Measurements from ENCODE around the gene FAM209B.

FAM209B gene

DNA sequence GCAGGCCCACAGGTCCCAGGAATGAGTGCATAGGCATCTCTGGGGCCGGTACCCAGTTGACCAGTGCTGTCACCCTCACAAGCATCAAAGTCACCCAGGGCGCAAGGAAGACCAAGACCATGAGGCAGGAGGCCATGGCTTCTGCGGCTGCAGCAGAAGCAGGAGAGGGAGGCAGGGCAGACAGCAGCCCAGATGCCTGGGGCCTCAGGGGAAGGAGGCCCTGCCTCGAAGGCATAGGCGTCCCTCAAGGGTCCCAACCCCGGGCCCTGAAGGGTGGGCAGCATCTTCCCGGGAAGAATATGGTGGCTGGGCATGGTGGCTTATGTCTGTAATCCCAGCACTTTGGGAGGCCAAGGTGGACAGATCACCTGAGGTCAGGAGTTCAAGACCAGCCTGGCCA is 5.5 kb upstream of the FAM209B start:
- H4K20me1 ChIP-seq (ENCODE audit: control insufficient read depth, insufficient read depth, low read depth, low read length): no peaks in the 10 kb centered on the region
- no peak overlapping the region for H3K4me2 ChIP-seq (ENCODE audit: low read length)
- no peaks in the 10 kb centered on the region for H3K9me2 ChIP-seq (replicated peaks; ENCODE audit: control insufficient read depth, low read length)
- H3K27ac ChIP-seq (ENCODE audit: low read depth, low read length): no peak overlapping the region
- no peak overlapping the region for H3K4me3 ChIP-seq (ENCODE audit: low read length)
- no peak for TF ChIP-seq CTCF (IDR thresholded peaks at IDR 0.05; ENCODE audit: low read depth, low read length, poor library complexity, severe bottlenecking)
- no peak for TF ChIP-seq EZH2phosphoT487 (IDR thresholded peaks at IDR 0.05; ENCODE audit: borderline replicate concordance, low read length)
- no peaks in the 10 kb centered on the region for H3K36me3 ChIP-seq (ENCODE audit: control insufficient read depth, low read length)
- H3K27me3 ChIP-seq (ENCODE audit: control insufficient read depth, low read length): no peaks in the 10 kb centered on the region
- H3K9me3 ChIP-seq (ENCODE audit: control insufficient read depth, insufficient read depth, low read length): no peaks in the 10 kb centered on the region
- H3K79me2 ChIP-seq (ENCODE audit: control insufficient read depth, low read length): no peaks in the 10 kb centered on the region
- H3K4me1 ChIP-seq (ENCODE audit: control insufficient read depth, low read length): no peaks in the 10 kb centered on the region
- H3F3A ChIP-seq (ENCODE audit: control insufficient read depth, insufficient read depth): no peaks in the 10 kb centered on the region

GRCh38 chr20:56537997-56538396 is 5.0 kb downstream of the FAM209B start:
- no peak overlapping the region for H3K4me2 ChIP-seq (ENCODE audit: low read length)
- no peak overlapping the region for H3K4me3 ChIP-seq (ENCODE audit: low read length)
- no peaks in the 10 kb centered on the region for H3K9me2 ChIP-seq (replicated peaks; ENCODE audit: control insufficient read depth, low read length)
- no peaks in the 10 kb centered on the region for H3K27me3 ChIP-seq (ENCODE audit: control insufficient read depth, low read length)
- no peak overlapping the region for H3K27ac ChIP-seq (ENCODE audit: low read depth, low read length)
- no peak for TF ChIP-seq EZH2phosphoT487 (IDR thresholded peaks at IDR 0.05; ENCODE audit: borderline replicate concordance, low read length)
- TF ChIP-seq CTCF (IDR thresholded peaks at IDR 0.05; ENCODE audit: low read depth, low read length, poor library complexity, severe bottlenecking): no peak
- H4K20me1 ChIP-seq (ENCODE audit: control insufficient read depth, insufficient read depth, low read depth, low read length): no peaks in the 10 kb centered on the region
- H3K4me1 ChIP-seq (ENCODE audit: control insufficient read depth, low read length): no peaks in the 10 kb centered on the region
- no peaks in the 10 kb centered on the region for H3K79me2 ChIP-seq (ENCODE audit: control insufficient read depth, low read length)
- H3F3A ChIP-seq (ENCODE audit: control insufficient read depth, insufficient read depth): no peaks in the 10 kb centered on the region
- H3K9me3 ChIP-seq (ENCODE audit: control insufficient read depth, insufficient read depth, low read length): no peaks in the 10 kb centered on the region
- H3K36me3 ChIP-seq (ENCODE audit: control insufficient read depth, low read length): no peaks in the 10 kb centered on the region

GRCh38 chr20:56540415-56540814 is 7.4 kb downstream of the FAM209B start:
- no peaks in the 10 kb centered on the region for H3F3A ChIP-seq (ENCODE audit: control insufficient read depth, insufficient read depth)
- H3K27me3 ChIP-seq (ENCODE audit: control insufficient read depth, low read length): no peaks in the 10 kb centered on the region
- no peak overlapping the region for H3K4me2 ChIP-seq (ENCODE audit: low read length)
- no peaks in the 10 kb centered on the region for H3K9me3 ChIP-seq (ENCODE audit: control insufficient read depth, insufficient read depth, low read length)
- no peaks in the 10 kb centered on the region for H3K4me1 ChIP-seq (ENCODE audit: control insufficient read depth, low read length)
- H3K9me2 ChIP-seq (replicated peaks; ENCODE audit: control insufficient read depth, low read length): no peaks in the 10 kb centered on the region
- H4K20me1 ChIP-seq (ENCODE audit: control insufficient read depth, insufficient read depth, low read depth, low read length): no peaks in the 10 kb centered on the region
- no peak overlapping the region for H3K27ac ChIP-seq (ENCODE audit: low read depth, low read length)
- H3K36me3 ChIP-seq (ENCODE audit: control insufficient read depth, low read length): no peaks in the 10 kb centered on the region
- TF ChIP-seq CTCF (IDR thresholded peaks at IDR 0.05; ENCODE audit: low read depth, low read length, poor library complexity, severe bottlenecking) (no peak), EZH2phosphoT487 (IDR thresholded peaks at IDR 0.05; ENCODE audit: borderline replicate concordance, low read length) (no peak)
- no peaks in the 10 kb centered on the region for H3K79me2 ChIP-seq (ENCODE audit: control insufficient read depth, low read length)
- H3K4me3 ChIP-seq (ENCODE audit: low read length): no peak overlapping the region

Measured in DOHH2 (cell line).